ENCODE data around the gene BRD9.
"Not testable (repeated sequence)": the region's sequence is repeated elsewhere in the genome, so short reads cannot be mapped to it uniquely, and the experiment has no call there.

BRD9 gene

GRCh38 chr5:902129-902916, 9.7 kb upstream of the BRD9 start:
- no peak for DNase-seq (ENCODE audit: low spot score)

DNA sequence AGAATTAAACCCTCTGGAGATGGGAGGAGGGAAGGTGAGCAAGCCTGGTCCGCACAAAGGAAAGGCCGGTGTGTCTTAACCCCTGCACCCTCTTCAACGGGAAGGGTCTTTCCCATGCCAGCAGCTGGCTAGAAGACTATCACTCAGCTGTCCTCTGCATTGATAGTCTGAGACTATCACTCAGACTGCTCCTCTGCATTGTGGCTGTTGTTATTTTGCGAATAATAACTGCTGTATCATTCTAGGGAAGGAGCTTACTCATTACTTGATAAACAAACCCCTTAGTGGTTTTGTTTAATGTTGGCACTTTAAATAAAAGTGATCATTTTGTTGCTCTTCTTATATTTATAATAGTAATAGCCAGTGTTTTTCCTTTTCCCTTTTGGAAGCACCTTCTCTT, 8.2 kb upstream of the BRD9 start:
- no peak for DNase-seq (ENCODE audit: low spot score)

- DNase-seq (ENCODE audit: low spot score) = no peak
Measured at GRCh38 chr5:893711-894110, 1.1 kb upstream of the BRD9 start.

- DNase-seq (ENCODE audit: low spot score) = no peak
Measured at GRCh38 chr5:893137-893506, 521 bp upstream of the BRD9 start.

DNA sequence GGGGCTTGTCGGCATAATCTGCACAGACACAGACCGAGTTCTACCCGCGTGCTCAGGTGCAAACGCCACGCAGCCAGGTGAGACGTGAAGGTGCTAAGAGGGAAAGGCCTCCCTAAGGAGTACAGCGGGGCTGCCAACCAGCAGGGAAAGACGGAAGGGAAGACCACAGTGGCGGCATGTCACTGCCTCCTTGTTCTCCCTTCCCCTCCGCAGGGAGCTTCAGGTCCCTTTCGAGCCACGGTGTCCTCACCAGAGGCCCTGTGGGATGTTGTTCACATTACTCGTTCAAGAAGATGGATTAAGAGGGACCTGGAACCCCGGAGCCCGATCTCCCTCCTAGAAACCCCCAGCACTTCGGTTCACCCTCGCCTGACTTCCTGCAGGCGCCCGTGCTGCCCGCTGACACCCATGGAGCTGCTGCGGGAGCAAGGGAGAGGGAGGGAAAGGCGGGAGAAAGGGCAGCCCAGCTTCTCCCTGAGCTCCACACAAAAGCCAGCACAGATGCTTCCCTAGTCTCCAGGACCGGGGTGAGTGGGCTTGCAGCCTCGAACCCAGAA, 686 bp downstream of the BRD9 start:
- DNase-seq (ENCODE audit: low spot score) = peak; percentile 13

- no peak for DNase-seq (ENCODE audit: low spot score)
Measured at GRCh38 chr5:891117-891836, 1.3 kb downstream of the BRD9 start.

GRCh38 chr5:889075-889710, 3.4 kb downstream of the BRD9 start:
- no peak for DNase-seq (ENCODE audit: low spot score)

GRCh38 chr5:888638-889035, 4.0 kb downstream of the BRD9 start:
- DNase-seq (ENCODE audit: low spot score) = no peak

GRCh38 chr5:887947-888637, 4.5 kb downstream of the BRD9 start:
- no peak for DNase-seq (ENCODE audit: low spot score)

GRCh38 chr5:886716-887325, 5.8 kb downstream of the BRD9 start:
- no peak for DNase-seq (ENCODE audit: low spot score)

- no peak for DNase-seq (ENCODE audit: low spot score)
Measured at GRCh38 chr5:886036-886435, 6.6 kb downstream of the BRD9 start.

DNA sequence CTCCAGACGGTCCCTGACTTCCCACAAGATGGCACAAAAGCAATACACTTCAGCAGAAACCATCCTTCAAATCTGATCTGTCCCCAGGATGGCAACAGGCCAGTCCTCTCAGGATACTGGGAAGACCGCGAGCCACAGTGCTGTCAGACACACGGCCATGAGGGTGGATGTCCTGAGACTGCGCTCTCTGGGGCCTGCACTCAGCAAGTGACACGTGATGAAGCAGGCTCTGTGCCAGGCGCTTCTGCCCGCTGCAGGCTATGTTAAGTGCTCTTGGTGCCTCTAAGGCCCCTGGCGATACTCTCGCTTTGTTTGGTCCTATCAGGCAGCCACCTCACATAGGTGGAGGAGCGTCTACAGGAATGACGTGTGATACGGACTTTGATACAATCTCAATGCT, 7.1 kb downstream of the BRD9 start:
- peak; percentile 40 for DNase-seq (ENCODE audit: low spot score)

- DNase-seq (ENCODE audit: low spot score) = no peak
Measured at GRCh38 chr5:885127-885442, 7.5 kb downstream of the BRD9 start.

DNA sequence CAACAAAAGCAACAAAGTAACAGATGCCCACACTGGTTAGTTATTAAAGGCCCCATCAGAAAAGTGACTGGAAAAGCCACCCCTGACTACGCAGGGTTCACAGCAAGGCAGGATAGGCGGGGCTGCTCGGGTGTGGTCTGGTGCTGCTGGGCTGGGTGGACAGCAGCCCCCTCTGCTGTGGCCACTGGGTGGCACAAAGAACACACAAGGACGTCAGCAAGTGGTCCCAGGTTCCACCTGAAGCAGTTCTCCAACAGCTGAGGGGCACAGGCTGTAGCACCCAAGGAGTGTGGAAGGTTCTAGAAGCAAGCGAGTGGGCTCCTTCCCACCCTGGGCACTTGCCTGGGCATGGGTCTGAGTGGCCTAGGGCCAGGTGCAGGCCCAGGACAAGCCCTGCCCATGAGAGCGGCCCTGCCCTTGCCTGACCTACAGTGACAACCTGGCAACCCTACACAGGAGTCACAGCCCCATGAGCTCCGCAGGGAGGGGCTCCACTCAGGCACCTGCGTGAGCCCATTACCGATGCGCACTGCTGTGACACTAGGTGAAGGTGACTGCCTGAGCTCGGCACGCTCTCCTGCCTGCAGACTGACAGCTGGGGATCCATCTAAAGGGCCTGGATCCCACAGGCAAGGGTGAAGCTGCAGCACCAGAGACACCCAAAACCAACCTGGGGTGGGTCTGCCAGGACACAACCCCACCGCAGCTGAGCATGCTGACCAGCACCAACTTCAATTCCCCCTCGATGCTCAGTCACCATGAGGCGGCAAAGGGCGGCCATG, 8.1 kb downstream of the BRD9 start:
- no peak for DNase-seq (ENCODE audit: low spot score)

DNA sequence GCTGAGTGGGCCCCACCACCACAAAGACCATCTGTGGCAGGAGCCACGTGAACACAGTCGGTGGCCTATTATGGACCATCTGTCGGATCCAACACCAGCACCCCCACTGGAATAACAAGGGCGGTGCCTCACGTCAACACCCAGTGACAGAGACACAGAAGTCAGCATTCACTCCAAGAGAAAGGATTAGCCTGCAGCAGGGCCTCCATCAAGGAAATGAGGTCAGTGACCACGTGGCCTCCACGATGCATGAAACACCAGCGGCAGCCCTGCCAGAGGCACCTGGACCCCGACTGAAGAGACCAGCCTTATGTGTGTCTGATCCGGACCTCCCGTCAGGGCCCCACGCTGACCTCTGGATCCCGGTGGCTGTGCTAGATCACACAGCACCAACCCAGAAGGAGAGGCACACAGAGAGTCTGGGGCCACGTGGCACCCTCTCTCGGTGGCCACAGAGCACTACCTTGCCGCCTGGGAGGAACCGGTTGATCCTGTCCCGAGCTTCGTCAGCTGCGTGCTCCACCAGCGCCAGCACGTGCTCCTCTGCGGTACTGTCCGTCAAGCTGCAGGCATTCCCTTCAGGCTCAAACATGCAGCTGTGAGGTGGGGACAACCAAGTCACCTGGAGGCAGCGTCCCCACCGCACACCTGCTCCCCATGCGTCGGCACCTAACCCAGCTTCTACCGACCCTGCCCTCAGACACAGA, 9.0 kb downstream of the BRD9 start:
- peak; percentile 34 for DNase-seq (ENCODE audit: low spot score)

DNA sequence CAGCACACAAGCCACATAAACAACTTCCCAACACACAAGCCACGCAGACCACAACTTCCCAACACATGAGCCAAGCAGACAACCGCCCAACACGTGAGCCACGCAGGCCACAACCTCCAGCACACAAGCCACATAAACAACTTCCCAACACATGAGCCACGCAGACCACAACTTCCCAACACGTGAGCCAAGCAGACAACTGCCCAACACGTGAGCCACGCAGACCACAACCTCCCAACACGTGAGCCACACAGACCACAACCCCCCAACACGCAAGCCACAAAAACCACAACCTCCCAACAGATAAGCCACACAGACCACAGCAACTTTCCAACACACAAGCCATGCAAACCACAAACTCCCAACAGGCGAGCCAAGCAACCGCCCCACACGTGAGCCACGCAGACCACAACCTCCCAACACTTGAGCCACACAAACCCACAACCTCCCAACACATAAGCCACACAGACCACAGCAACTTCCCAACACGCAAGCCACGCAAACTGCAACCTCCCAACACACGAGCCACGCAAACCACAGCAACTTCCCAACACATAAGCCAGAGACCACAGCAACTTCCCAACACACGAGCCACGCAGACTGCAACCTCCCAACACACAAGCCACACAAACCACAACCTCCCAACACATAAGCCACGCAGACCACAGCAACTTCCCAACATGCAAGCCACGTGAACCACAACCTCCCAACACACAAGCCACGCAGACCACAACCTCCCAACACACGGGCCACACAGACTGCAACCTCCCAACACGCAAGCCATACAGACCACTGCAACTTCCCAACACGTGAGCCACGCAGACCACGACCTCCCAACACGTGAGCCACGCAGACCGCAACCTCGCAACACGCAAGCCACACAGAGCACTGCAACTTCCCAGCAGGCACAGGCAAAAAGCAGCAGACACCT, 10.1 kb downstream of the BRD9 start:
- DNase-seq (ENCODE audit: low spot score) = no peak

- DNase-seq (ENCODE audit: low spot score) = no peak
Measured at GRCh38 chr5:881551-881935, 11.1 kb downstream of the BRD9 start.

- DNase-seq (ENCODE audit: low spot score) = no peak
Measured at GRCh38 chr5:880816-881550, 11.6 kb downstream of the BRD9 start.

GRCh38 chr5:878677-879076, 13.9 kb downstream of the BRD9 start:
- DNase-seq (ENCODE audit: low spot score) = not testable (repeated sequence)

Measured in putamen (tissue), 1 donor.